GM12875 (cell line): ENCODE measurements around the gene SRP68.

Source experiments
- H3K4me3 ChIP-seq: one replicate; pipeline ENCODE4 v1.5.1; 2011; ENCODE audit warnings: low read depth, low read length, control low read depth
- TF ChIP-seq, protein P1 (sequence below): IDR thresholded peaks from 2 replicates; pipeline ENCODE4 v1.5.1; 2011; ENCODE audit warnings: low read depth, mild to moderate bottlenecking, control low read depth, inconsistent platforms, low read length, moderate library complexity, borderline replicate concordance; ENCODE audit not compliant: insufficient read depth

Gene SRP68

DNA sequence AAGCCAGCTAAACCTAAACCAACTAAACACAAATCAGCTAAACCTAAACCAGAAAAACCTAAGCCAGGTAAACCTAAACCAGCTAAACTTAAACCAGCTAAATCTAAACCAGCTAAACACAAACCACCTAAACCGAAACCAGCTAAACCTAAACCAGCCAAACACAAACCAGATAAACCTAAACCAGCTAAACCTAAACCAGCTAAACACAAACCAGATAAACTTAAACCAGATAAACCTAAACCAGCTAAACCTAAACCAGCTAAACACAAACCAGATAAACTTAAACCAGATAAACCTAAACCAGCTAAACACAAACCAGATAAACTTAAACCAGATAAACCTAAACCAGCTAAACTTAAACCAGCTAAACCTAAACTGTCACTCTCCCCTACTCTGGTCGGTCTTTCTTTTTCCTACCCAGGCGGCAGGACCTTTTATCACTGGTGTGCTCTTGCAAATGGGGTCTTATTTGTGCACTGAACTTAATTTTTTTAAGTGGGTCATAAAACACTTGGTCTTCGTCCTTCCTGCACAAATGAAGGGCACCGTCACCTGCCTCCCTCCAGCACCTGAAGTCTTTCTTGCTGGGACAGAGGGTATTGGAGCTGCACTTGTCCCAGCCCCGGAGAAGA, 52.4 kb downstream of the SRP68 start:
- TF ChIP-seq, protein P1, sequence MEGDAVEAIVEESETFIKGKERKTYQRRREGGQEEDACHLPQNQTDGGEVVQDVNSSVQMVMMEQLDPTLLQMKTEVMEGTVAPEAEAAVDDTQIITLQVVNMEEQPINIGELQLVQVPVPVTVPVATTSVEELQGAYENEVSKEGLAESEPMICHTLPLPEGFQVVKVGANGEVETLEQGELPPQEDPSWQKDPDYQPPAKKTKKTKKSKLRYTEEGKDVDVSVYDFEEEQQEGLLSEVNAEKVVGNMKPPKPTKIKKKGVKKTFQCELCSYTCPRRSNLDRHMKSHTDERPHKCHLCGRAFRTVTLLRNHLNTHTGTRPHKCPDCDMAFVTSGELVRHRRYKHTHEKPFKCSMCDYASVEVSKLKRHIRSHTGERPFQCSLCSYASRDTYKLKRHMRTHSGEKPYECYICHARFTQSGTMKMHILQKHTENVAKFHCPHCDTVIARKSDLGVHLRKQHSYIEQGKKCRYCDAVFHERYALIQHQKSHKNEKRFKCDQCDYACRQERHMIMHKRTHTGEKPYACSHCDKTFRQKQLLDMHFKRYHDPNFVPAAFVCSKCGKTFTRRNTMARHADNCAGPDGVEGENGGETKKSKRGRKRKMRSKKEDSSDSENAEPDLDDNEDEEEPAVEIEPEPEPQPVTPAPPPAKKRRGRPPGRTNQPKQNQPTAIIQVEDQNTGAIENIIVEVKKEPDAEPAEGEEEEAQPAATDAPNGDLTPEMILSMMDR, result no peak
- no peak overlapping the region for H3K4me3 ChIP-seq

DNA sequence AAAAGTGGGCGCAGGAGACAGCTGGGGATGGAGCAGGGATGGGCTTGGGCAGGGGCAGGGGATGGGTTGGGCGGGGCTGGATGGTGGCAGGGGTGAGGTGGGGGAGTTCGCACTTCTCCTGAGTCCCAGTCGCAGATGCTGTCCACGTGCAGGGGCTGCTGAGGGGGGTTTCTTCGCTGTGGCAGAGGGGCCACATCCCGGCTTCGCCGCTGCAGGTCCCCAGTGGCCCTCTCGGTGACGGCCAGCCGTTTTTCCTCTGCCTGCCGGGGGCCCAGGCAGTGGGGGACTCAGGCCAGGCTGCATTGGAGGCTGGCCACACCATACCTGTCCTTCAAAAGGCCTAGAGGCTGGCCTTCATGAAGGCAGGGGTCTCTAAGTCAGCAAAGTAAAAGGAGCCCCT, 53.5 kb downstream of the SRP68 start:
- no peak overlapping the region for H3K4me3 ChIP-seq
- TF ChIP-seq, protein P1, result no peak

DNA sequence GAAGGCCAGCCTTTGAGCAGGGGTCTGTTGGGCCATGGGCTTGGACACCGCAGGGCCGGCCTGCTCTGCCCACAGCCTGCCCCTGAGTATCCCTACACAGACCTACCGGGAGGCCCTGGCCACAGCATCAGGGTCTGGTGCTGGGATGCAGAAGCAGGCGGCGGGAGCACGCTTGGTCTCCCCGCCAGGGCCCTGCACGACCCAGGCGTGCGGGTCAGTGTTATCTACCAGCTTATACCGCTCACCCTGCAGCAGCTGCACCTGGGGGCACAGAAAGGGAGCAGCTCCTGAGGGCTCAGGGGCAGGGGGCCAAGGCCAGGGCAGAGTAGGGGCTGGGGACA, 54.0 kb downstream of the SRP68 start:
- TF ChIP-seq, protein P1, result no peak
- no peak overlapping the region for H3K4me3 ChIP-seq

DNA sequence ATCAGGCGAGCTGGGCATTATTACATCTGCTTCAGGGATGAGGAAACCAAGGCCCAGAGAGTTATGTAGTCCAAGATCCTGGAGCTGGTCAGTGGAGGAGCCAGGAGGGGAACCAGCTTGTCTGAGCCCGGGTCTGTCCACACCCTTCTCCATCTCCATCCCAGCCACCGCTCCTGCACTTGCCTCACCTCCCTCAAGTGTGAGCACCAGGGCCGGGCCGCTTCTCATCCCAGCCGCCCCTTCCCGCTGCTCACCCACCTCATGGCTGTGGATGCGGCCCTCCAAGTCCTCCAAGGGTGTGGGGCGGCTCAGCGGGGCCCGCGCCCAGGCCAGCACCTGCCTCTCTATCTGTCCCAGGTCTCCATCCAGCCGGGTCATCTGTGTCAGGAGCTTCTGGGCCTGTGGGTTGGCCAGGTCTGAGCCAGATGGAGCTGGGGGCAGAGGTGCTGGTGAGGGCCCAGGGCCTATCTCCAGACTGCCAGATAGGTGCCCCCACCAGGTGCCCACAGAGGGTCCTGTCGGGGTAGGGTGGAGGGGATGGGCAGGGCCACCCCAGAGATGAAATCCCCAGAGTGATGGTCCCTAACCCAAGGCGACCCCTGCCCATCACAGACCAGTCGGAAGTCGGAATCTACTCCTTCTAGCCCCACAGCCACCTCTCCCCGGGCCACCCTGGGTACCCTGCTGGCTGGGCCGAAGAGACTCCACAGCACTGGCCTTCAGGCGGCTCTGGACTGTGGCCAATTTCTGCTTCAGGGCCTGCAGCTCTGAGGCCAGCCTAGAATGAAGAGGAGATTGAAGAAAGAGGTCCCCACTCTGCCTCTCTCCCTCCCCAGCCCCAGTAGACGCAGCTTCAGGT, 54.6 kb downstream of the SRP68 start:
- TF ChIP-seq, protein P1, result no peak
- no peak overlapping the region for H3K4me3 ChIP-seq

DNA sequence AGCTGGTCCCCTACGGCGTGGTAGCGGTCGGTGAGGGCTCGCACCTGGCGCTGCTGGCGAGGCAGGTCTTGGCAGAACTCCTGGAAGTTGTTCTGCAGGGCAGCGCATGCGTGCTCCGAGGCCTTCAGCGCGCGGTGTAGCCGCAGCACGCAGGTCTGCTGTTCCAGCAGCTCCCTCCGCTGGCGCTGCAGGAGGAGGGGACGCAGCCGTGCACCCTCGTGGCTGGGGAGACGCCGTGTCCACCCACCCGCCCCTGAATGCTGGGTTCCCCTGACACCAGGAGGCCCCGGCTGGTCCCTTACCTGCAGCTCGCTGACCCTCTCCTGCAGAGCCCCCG, 57.4 kb downstream of the SRP68 start:
- TF ChIP-seq, protein P1, result no peak
- H3K4me3 ChIP-seq, result no peak overlapping the region

DNA sequence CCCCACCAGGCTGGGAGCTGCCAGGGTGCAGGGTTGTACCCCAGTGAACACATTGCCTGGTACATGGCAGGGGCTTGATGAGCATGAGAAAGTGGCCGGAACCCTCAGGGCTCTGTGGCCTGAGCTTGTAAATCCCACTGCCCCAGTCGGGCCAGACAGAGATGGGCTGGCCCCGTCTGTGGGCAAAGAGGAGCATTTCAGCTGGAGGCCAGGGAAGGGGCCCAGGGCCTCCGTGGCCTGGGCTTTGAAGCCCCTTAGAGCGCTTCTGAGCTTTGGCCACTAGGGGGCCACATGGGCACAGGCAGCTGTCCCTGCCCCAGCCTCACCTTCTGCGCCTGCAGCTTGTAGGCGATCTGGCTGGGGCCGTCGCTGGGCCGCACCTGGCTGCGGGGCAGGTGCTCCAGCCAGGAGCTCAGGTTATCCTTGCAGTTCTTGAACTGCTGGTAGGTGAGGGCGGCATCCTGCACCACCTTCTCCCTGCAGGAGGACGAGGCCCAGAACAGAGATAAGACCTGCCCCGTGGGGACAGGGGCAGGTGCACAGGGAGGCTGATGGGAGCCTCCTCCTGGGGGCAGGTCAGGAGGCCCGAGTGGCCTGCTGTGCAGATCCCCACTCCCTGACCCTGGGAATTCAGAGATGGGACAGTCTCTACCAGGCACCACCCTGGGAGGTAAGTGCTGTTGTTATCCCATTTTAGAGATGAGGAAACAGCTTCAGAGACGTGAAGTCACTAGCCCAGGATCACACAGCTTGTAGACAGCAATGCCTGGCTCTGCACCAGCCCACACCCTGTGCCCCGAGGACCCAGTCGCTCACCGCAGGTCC, 58.0 kb downstream of the SRP68 start:
- TF ChIP-seq, protein P1, result peak; percentile 99
- H3K4me3 ChIP-seq, result no peak overlapping the region
